T-helper 2 cell treated with Interferon-gamma antibody and Interleukin-4, amounts not matched to agents 100 ng/mL and 5 ng/mL, for 36 hours (primary cell): ENCODE measurements around the gene CASK. TPM values are rescaled to one million over a fixed set of nuclear protein-coding genes. Genes with fewer than 3 reads are reported as not detected.
"Not testable (repeated sequence)": the region's sequence is repeated elsewhere in the genome, so short reads cannot be mapped to it uniquely, and the experiment has no call there.

ENCODE experiments used
- intact Hi-C: fragments of 100-400 bp; cut with micrococcal nuclease; formaldehyde crosslinking; loops from one replicate; pipeline ENCODE4 v1.15.1; 2023
- total RNA-seq: library from RNA; stranded (reverse); gene quantifications from 2 replicates; pipeline ENCODE4 v1.2.3, GENCODE V29; 2022

The CASK gene
- total RNA-seq, 1 donor from 2014 or later = 33.0 TPM

DNA sequence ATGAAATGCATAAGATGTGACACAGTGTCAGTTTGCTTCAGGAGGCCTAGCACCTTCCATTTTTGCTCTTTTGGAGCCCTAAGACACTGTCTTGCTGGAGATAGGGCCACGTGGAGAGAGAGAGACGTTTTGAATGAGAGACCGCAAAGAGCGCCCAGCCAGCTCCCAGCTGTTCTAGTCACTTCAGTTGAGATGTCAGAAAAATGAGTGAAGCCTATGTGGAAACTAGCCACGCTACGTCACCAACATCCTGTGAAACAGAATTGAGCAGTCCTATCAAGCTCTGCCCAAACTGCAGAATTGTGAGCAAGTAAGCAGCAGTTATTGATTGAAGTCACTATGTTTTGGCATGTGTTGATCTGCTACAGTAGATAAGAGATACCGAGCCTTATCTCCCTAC is 186.3 kb downstream of the CASK start:
- intact Hi-C loops = loop anchor here (10.0 kb wide), 1 partner anchor 52 kb away; the partner anchor contains the start of gene GPR34

DNA sequence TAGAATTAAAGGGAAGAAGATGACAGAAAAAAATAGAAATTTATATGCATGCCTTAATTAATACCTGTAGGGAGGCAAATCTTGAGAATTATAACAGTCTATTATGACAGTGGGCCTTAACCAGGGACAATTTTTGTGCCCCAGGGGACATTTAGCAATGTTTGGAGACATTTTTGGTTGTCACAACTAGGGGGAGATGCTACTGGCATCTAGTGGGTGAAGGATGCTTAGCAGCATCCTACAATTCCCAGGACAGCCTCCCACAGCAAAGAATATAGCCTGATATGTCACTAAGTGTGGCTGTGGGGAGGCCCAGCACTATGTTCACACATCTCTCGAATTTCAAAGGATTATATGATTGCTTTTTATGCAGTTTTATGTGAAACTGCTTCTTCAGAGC is 188.8 kb downstream of the CASK start:
- intact Hi-C loops = loop anchor here (2.0 to 10.0 kb wide), 3 partner anchors 50 to 402 kb away; partner anchors contain the start of genes DDX3X and GPR34

DNA sequence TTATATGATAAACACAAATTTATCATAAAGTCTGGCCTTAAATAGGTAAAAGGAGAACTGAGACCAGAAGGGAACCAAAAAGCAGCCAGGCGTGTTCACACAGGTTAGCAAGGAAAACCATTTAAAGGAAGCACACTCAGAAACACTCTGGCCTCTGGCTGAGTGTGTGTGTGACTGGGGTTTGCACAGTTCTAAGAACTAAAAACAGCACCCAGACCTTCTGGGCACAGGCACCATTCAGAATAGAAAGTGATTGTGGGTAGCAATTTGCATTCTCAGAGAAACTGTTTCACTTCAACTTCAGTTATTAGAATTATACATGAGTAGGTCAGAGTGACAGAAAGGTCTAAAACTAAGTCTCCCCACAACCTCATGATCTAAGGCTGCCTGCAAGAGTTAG is 189.4 kb downstream of the CASK start:
- intact Hi-C loops = loop anchor here (2.0 to 10.0 kb wide), 3 partner anchors 49 to 402 kb away; partner anchors contain the start of genes DDX3X and GPR34

DNA sequence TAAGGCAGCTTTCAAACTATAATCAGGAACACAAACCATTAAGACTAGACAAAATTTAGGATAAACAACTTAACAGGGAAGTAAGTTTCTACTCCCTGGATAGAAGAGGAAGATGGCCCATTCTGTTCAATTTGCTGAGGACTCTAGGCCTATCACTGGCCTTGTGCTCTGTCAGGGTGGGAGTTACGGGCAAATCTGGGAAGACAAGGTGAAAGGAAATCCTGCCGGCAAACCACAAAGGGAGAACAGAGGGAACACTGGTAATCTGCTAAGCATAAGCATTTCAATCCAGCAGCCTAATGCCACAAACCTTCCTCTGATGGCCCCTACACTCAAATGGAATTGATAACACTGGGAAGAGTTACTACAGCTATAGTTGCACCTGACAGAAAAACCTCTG is 191.1 kb downstream of the CASK start:
- intact Hi-C loops = loop anchor here (5.0 to 10.0 kb wide), 2 partner anchors 47 to 400 kb away; partner anchors contain the start of genes DDX3X and GPR34

DNA sequence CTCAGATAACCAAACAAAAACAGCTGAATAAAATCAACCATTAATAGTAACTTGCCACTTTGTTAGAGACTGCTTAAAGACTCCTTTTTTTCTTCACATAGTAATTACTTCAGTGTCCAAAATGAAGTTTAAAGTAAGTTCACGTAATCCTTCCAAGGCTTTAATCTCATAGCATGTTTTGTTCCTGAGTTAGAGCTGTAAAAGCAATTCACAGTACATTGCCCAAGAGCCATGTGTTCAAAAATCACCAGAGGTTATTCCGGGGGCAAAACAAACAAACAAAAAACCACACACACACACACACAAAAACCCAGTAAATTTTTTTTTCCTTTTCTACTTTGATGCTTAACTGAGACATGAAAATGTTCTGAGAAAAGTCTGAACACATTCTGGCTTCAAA is 193.3 kb downstream of the CASK start:
- intact Hi-C loops = loop anchor here (5.0 to 10.0 kb wide), 2 partner anchors 45 to 398 kb away; partner anchors contain the start of genes DDX3X and GPR34

DNA sequence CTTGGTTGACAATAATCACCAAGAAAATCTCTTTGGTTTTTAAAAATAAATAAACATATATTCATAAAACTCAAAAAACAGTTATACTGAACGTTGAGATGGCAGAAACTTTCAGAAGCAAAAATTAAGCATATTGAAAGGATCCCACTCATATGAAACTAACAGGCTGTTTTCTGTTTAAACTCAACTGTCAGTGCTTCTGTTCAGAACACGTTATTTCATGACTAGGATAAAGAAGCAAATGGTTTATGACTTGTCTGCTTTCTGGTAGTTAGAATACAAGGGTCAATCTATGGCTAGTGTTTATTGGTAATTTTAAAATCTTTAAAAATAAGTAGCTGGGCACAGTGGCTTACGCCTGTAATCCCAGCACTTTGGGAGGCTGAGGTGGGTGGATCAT is 195.2 kb downstream of the CASK start:
- intact Hi-C loops = no loop called here

DNA sequence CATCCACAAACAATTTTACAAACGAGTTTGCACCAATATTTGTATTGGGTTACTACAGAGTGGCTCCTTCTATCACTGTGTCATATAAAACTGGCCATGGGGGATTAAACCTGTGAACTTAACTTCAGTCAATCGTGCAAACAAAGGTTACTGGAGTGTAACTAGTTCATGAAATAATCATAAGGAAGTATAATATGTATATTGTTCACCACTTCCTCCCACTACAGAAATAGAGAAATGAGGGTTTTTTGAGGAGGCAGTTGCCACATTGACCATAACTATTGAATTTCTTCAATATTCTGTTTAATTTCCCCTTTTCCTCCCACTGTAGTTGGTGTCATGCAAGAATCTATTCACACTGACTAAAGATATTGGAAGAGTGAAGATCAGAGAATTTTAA is 199.5 kb downstream of the CASK start, which contains the start of gene GPR82:
TSS of gene GPR82 (plus strand) at position 356 of the 400 bp plus-strand sequence. CDS start 2,846 bp downstream, outside the sequence.
- intact Hi-C loops = no loop called here

DNA sequence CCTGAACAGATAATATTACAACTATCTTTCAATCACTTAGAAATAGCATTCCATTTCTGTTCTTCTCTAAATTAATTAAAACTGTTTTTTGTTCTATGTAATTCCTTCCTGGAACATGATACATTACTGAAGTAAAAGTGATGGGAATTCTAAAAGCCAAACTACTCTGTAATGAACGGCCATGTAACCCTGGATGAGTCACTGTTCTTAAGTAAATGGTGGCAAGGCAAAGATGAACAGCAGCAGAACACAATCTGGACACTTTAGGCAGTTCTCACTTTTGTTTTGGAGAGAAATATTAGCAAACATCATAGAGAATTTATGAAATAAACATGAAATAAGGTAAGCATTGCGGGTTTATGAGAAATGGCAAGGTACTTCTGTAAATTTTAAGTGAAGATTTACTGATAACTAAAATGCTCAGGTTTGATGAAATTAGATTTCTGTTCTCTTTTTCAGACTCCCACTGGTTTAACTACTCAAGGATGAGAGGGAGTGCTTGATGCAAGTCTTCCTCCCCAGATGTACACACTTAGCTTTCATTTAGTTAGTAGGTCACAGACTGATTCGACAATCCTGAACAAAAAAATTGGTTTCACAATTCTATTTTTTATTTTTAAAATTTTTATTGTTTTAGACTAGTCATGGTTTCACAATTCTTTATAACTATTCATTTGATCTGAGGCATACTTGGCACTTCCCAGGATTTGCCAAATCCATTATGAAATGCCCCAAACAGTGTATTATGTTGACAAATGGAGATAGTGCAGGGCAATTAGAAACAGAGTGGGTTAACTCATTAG is 200.3 kb downstream of the CASK start:
- intact Hi-C loops = no loop called here

DNA sequence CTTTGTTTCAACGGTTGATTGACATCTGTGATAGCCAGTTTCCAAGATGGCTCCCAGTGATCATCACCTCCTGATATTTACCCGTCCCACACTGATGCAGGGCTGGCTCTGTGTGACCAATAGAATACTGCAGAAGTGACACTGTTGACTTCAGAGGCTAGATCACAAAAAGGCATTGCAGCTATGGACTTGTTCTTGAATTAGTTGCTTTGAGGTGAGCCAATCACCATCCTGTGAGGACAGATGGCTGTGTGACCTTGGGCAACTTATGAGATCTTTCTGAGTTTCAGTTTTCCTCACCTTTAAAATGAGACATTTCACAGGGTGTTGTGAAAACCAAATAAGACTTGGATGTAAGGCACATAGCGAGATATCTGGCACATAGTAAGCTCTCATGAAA is 201.1 kb downstream of the CASK start:
- intact Hi-C loops = no loop called here

DNA sequence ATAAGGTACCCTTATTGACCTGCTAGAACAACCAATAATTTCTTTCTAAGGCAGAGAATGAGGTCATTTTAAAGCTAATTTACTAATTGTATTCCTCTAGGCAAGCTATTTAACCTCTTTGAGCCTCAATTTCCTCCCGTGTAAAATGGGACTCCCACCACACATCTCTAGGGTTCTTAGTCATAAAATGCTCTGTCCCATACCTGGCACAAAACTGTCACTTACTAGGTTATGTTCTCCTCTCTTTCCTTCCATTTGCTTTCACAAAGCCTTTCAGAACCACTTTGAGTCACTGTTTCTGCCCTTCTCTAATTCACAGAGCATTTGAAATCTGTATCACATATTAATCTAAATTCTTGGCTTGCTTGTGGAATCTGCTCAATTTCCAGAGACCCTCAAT is 201.8 kb downstream of the CASK start:
- intact Hi-C loops = no loop called here

DNA sequence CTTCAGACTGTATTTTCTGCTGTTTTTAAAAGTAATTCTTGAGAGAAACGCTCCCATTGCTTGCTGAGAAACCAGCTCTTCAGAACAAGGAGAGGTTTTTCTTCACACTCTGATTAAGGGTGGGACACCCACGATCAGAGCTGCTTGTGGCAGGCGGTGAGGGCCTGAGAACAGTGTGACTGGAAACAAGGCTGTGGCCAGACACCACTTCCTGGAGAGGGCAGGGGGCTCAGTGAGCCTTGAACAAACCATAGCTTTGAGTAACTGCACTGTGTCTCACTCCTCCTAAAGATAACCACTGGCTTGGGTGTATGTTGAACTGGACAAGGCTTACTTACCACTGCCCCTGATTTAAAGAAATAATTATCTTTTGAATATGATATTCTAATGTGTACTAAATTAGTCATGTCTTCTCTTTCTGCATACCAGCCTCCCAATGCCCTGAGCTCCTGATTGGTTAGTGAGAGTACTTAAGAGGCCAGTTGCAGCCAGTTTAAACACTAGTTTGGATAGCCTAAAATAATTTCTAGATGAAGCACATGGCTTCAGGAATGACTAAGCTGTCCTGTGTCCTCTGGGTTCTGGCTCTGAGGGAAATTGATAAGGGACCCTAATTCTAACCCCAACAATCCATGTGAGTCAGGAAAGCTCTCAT is 203.1 kb downstream of the CASK start:
- intact Hi-C loops = no loop called here

DNA sequence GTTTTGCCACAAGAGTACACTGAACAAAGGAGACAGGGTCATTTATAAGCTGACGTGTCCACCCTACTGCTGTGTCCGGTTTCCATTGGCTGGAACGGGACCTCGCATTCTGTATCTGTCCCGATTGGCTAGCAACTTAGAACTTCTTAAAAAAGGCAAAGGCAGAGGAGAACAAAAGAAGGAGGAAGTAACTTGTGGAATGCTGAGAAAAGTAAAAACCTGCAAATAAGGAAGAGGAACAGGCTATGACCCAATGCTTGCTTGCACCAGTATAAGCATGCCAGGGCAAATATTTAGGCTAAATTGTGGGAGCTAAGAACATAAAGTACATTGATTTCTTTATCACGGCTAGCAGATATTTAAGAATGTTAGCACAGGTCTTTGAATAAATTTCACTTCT is 203.7 kb downstream of the CASK start:
- intact Hi-C loops = not testable (repeated sequence)

DNA sequence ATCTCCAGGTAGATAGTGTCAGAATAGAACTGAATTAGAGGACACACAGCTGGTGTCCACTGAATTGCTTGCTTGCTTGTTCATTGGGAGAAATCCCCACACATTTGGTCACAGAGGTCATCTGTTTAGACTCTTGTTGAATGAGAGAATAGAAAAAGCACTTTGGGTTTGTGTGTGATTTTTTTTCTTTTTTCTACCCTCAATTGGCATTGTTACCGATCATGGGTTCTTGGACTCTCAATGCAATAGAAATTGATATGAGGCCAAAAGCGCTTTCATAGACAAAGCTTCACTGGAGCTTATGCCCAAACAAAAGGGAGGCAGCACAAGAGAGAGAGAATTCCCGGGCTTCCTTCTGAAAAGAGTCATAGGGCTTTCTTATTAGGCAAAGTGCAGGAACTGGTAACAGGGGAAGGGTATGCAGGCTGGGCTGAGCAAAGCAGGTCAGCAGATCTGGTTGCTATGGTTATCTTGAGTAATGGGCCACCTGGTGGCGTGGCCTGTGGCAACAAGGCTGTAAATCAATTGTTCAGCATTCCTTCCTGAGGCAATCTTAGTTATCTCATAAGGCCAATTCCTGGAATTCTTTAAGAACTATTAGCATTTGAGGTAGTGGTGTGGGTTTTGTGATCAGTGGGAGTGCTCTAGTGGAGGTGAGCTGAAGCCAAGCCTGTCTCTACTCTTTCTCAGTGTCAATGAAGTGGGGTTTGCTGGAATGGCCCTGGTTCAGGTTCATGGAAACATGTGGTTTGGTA is 204.7 kb downstream of the CASK start:
- intact Hi-C loops = no loop called here

DNA sequence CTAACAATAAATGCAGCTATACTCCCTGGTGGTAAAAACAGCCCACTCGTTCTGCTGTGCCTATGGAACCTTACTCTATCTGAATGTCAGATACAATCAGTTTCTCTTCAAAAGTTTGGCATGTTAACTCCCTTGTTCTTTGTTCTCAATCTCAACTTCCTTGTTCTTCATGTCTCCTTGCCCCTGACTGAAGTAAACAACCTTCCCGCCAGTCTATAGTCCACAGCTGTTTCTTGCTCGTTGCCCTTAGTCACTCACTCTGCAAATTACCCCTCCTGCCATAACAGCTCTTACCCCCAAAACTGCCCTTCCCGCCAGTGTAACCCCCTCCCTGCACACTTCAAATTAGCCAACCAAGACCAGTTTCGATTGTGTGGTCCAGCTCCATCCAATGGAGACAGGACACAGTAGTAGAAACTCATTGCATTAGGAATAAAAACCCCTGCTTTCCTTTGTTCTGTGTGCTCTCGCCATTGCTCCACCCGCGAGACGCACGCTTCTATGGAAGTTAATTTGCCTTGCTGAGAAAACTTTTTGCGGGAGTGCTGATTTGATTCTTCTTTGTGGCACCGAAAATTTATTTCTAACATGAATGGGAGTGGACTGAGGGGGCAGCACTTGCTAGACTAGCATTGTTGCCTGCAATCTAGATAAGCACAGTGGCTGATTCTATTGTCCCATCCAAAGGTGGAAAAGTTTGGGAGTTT is 206.4 kb downstream of the CASK start:
- intact Hi-C loops = no loop called here

DNA sequence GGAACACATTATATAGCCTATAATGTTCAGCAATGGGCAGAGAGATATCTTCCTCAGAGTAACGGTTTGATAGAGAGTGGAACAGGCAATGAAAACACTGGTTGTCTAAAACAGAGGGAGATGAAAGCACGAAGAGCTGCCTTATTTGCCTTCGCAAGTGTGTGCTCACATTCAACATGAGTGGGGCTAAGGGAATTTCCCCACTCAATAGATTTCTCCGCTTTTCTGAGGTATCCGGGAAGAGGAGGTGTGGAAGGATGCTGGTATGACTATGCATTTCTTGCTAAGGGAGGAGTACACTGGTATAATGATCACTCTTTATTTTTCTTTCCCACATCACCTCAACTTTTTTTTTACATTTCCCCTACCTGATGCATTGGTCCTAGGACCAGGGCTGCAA is 207.1 kb downstream of the CASK start:
- intact Hi-C loops = no loop called here

DNA sequence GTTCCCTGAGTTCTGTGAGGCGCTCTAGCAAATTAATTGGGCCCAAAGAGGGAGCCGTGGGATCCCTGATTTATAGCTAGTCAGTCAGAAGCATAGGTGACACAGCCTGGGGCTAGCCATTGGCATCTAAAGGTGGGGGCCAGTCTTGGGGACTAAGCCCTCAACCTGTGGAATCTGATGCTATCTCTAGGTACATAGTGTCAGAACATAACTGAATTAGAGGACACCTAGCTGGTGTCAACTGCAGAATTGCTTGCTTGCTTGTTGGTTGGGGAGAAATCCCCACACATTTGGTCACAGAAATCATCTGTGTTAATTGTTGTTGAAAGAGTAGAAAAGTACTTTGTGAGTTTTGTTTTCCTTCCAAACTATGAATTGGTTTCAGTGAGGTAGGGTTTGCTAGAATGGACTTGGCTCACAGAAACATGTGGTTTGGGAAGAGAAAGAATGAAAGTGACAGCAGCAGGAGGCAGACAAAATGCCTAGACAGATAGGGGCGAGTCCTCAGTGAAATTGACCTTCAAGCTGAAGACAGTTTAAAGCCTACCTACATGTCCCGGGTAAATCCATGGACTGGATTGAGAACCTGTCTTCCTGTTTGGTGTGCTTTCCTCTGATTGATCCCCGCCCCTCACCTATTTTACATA is 212.2 kb downstream of the CASK start:
- intact Hi-C loops = no loop called here

DNA sequence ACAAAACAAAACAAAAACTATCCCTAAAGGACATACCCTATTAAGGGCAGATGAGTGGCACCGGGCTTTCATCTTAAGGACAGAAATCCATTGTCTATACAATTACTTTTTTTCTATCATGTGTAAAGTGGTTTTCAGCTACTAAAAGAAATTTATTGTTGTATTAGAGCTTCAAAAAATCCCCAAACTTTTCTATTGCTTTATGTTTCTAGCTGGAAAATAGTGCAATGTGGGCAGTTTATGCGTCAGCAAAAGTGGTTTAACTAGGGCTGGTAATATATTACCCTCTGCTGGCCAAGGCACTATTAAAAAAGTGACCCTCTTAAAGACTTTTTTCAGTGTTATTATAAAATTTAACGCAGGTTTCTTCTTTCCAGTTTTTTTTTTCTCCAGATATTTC is 214.9 kb downstream of the CASK start:
- intact Hi-C loops = no loop called here

DNA sequence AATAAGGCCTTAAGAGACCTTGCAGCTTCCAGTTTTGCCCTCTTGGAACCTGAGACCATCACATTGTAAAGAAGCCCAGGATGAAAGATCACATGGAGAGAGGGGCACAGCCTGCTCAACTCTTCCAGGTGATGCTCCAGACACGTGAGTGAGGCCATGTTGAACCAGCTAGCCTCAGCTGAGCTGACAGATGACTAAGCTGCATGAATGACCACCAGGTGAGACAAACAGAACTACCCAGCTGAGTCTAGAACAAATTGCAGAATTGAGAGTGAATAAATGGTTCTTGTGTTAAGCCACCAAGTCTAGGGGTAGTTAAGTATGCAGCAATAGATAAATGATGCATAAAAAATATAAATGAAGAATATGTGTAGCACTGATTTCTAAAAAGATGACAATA is 216.1 kb downstream of the CASK start:
- intact Hi-C loops = no loop called here

DNA sequence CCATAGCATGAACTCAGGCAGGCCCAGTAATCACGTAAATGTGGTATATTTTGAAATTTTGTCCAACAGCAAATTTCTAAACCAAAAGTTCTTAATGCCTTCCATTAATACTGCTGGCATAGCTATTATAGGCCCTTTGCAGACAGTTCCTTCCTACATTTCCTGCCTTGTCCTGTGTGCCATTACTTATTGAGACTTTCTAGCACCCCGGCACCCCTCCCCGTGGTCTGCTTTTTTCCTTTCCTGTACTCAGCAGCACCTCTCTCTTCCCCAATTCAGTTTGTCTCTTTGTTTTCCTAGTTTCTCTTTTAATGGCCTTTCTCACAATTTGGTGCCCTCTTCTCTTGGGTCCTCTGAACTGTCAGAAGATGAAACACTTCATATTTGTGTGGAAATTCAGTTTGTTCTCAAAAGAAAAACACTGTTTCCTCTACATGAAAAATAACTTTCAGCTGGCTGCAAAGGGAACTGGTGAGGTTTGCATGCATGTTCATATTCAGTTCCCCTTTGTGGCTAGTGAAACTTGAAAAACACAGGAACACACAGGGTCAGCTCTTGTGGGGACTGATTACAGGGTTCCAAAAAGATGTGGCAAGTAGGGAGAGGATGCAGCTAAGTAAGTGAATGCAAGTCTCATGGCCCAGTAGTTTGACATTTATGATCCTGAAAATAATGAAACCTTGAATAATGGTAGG is 217.5 kb downstream of the CASK start:
- intact Hi-C loops = no loop called here

DNA sequence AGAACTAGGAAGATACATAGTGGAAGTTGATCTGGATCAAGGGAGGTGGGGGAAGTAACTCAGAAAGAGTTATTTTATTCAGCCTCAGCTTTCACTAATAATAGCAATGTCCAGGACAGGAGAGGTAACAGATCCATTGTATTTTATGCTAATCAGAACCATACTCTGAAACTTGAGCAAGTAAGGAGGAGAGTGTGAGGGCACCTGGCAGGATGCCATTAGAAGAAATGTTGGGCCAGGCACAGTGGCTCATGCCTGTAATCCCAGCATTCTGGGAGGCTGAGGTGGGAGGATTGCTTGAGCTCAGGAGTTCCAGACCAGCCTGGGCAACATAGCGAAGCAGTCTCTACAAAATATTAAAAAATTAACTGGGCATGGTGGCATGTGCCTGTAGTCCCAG is 218.3 kb downstream of the CASK start:
- intact Hi-C loops = no loop called here
